Uterus (tissue), 4 donors: Measurements from ENCODE around the gene IRF2BP1. TPM values are rescaled to one million over a fixed set of nuclear protein-coding genes. Genes with fewer than 3 reads are reported as not detected.

Experiments
- DNase-seq, 2 donors: peaks; one replicate each; pipeline ENCODE4 v3.0.0-alpha.2; 2019 to 2020
- H3K27ac ChIP-seq, 2 donors: fragments of 200-600 bp; sonication (generic); 1 replicate in 1 of 2; 2 replicates in 1 of 2; pipeline ENCODE4 v1.5.1; 2016 to 2018
- H3K27me3 ChIP-seq, 2 donors: fragments of 200-600 bp; sonication (generic); one replicate each; pipeline ENCODE4 v1.5.1; 2018 to 2019; ENCODE audit warnings: control low read depth in 1 of 2
- H3K36me3 ChIP-seq, 2 donors: fragments of 200-600 bp; sonication (generic); one replicate each; pipeline ENCODE4 v1.5.1; 2019; ENCODE audit warnings: control low read depth in 1 of 2
- H3K4me1 ChIP-seq, 2 donors: fragments of 200-600 bp; sonication (generic); one replicate each; pipeline ENCODE4 v1.5.1; 2018 to 2019; ENCODE audit warnings: control low read depth in 1 of 2
- H3K4me3 ChIP-seq, 2 donors: fragments of 200-600 bp; sonication (generic); 1 replicate in 1 of 2; 2 replicates in 1 of 2; pipeline ENCODE4 v1.5.1; 2018 to 2019; ENCODE audit warnings: mild to moderate bottlenecking in 1 of 2
- H3K9me3 ChIP-seq, 2 donors: fragments of 200-600 bp; sonication (generic); one replicate each; pipeline ENCODE4 v1.5.1; 2019; ENCODE audit warnings: control low read depth in 1 of 2
- POLR2A ChIP-seq, 2 donors: fragments of 450-650 bp; IDR thresholded peaks; one replicate each; pipeline ENCODE4 v1.6.1; 2016; ENCODE audit warnings: antibody characterized with exemption in 2 of 2, mild to moderate bottlenecking in 1 of 2, moderate library complexity in 1 of 2
- intact Hi-C: fragments of 100-400 bp; cut with DNase I; formaldehyde crosslinking; loops from one replicate; pipeline ENCODE4 v1.15.1; 2023; ENCODE audit warnings: low total_unique reads
- total RNA-seq, 4 donors: library from RNA; depleted of rRNA in 3 of 4; stranded (reverse); fragments of >200 nt in 3 of 4; gene quantifications; one replicate each; pipeline versions ENCODE4 v1.1.0 to v1.2.4, GENCODE V29; 2014 to 2023
- TF ChIP-seq, protein P1 (sequence below), 4 experiments: fragments of 200-600 bp in 2 of 4; fragments of 450-650 bp in 2 of 4; sonication (generic) in 2 of 4; IDR thresholded peaks; one replicate each; pipeline ENCODE4 v1.5.1; 2016 to 2019; ENCODE audit warnings: antibody characterized with exemption in 4 of 4, mild to moderate bottlenecking in 2 of 4, moderate library complexity in 1 of 4
- donor health status: DM: yes; HTN: yes; CAD: no.

The IRF2BP1 gene
- total RNA-seq, 4 donors from 2014 or later, result 8.2 to 38.4 (median 23.3) TPM

DNA sequence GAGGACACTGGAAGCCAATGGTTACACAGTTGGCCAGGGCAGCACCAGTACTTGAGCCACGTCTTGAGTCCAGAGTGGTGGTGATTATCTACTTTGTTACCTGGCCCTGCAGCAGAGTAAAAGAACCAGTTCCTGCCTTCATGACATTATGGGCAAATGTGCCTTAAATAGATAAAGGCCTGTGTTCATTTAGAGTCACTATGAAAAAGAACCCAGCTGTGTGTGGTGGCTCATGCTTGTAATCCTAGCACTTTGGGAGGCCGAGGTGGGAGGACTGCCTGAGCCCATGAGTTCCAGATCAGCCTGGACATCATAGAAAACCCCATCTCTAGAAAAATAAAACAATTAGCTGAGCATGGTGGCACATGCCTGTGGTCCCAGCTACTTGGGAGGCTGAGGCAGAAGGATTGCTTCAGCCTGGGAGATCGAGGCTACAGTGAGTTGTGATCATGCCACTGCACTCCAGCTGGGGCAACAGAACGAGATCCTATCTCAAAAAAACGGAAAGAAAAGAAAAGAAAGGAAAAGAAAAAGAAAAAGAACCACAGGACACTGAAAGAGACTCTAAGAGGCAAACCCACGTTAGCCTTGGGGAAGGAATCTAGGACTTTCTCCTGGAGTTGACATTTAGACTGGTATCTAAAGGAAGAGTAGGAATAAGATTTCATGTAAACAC lies 3.4 kb upstream of the IRF2BP1 start:
- Histone ChIP-seq H3K27me3 (no peaks in the 10 kb centered on the region), H3K4me3 (no peak overlapping the region), H3K36me3 (no peaks in the 10 kb centered on the region), H3K4me1 (peaks cover 0 to 12% of the 10 kb centered on the region in 2 donors), H3K9me3 (no peaks in the 10 kb centered on the region), H3K27ac (peak overlapping the region in 1 of 2 donors; percentile 8)
- intact Hi-C loops, result no loop called here
- no peak for DNase-seq
- TF ChIP-seq, protein P1, sequence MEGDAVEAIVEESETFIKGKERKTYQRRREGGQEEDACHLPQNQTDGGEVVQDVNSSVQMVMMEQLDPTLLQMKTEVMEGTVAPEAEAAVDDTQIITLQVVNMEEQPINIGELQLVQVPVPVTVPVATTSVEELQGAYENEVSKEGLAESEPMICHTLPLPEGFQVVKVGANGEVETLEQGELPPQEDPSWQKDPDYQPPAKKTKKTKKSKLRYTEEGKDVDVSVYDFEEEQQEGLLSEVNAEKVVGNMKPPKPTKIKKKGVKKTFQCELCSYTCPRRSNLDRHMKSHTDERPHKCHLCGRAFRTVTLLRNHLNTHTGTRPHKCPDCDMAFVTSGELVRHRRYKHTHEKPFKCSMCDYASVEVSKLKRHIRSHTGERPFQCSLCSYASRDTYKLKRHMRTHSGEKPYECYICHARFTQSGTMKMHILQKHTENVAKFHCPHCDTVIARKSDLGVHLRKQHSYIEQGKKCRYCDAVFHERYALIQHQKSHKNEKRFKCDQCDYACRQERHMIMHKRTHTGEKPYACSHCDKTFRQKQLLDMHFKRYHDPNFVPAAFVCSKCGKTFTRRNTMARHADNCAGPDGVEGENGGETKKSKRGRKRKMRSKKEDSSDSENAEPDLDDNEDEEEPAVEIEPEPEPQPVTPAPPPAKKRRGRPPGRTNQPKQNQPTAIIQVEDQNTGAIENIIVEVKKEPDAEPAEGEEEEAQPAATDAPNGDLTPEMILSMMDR (IDR thresholded peaks at IDR 0.05), result no peak
- no peak for TF ChIP-seq POLR2A (IDR thresholded peaks at IDR 0.05)

GRCh38 chr19:45887200-45887710 lies 1.3 kb upstream of the IRF2BP1 start:
- DNase-seq, result peak; percentile 60 to 72

DNA sequence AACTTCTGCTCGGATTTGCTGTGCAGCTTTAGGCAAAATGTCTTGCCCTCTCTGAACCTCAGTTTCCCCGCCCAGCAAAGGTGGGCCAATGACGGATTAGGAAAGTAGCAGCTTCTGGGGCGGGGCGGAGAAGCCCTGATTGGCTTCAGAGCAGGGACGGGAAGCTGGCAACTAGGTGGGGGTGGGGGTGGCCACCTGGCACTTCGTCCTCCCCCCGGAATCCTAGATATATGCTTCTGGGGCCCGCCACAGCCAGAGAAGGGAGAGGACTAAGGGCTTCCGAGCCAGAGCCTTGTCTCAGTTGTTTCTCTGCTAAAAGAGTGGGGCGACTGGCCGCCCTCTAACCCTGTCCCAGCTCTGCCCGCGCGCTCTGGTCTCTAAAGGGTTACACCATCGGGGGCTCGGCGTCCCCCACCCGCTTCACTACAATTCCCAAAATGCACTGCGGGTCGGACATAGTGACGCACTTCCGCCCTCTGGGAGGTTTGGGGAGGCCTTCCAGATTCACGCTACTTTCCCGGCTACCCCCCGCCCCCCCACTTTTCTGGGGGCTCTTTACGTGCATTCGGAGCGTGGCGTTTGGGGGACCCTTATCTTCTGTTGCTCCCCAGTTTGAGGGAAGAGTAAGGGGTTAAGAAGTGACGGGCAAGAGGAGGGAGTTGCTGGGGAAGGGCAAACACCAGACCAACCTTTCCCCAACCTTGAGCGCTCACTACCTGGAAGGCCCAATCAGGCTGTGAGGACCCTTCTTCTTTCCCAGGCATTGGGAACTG lies 672 bp upstream of the IRF2BP1 start:
- Histone ChIP-seq H3K9me3 (no peaks in the 10 kb centered on the region), H3K4me1 (peaks cover 7 to 30% of the 10 kb centered on the region in 2 donors)

More at GRCh38 chr19:45887200-45887710, 1.3 kb upstream of the IRF2BP1 start:
- TF ChIP-seq, protein P1 (IDR thresholded peaks at IDR 0.05), result no peak
- TF ChIP-seq POLR2A (IDR thresholded peaks at IDR 0.05), result no peak
- H3K4me3 ChIP-seq, result peak overlapping the region; percentile 49 to 74
- intact Hi-C loops, result no loop called here
- H3K27me3 ChIP-seq, result no peaks in the 10 kb centered on the region
- H3K4me1 ChIP-seq, result peaks cover 7 to 30% of the 10 kb centered on the region in 2 donors
- no peaks in the 10 kb centered on the region for H3K36me3 ChIP-seq
- no peaks in the 10 kb centered on the region for H3K9me3 ChIP-seq
- peak overlapping the region; percentile 96 for H3K27ac ChIP-seq

GRCh38 chr19:45884682-45885555 lies 1.0 kb downstream of the IRF2BP1 start:
- H3K27me3 ChIP-seq, result no peaks in the 10 kb centered on the region
- intact Hi-C loops, result no loop called here
- H3K9me3 ChIP-seq, result no peaks in the 10 kb centered on the region
- DNase-seq, result peak in 1 of 2 donors; percentile 36
- peak overlapping the region; percentile 49 to 74 for H3K4me3 ChIP-seq
- H3K36me3 ChIP-seq, result no peaks in the 10 kb centered on the region
- peaks cover 7 to 30% of the 10 kb centered on the region in 2 donors for H3K4me1 ChIP-seq
- TF ChIP-seq POLR2A (IDR thresholded peaks at IDR 0.05), result no peak
- TF ChIP-seq, protein P1 (IDR thresholded peaks at IDR 0.05), result no peak
- peak overlapping the region; percentile 96 for H3K27ac ChIP-seq

More for the DNA sequence above, 672 bp upstream of the IRF2BP1 start:
- no peaks in the 10 kb centered on the region for H3K27me3 ChIP-seq
- peak; percentile 44 to 56 for TF ChIP-seq POLR2A (IDR thresholded peaks at IDR 0.05)
- TF ChIP-seq, protein P1 (IDR thresholded peaks at IDR 0.05), result peak in 1 of 4 experiments; percentile 34
- peak; percentile 92 to 93 for DNase-seq
- peak overlapping the region; percentile 49 to 74 for H3K4me3 ChIP-seq
- peak overlapping the region; percentile 96 for H3K27ac ChIP-seq
- intact Hi-C loops, result no loop called here
- no peaks in the 10 kb centered on the region for H3K36me3 ChIP-seq
